Thyroid gland (tissue), 4 donors: Measurements from ENCODE around the gene WDR20.

Experiments used
- POLR2A ChIP-seq, 2 donors: fragments of 450-650 bp; IDR thresholded peaks; one replicate each; pipeline ENCODE4 v1.6.1; 2017; ENCODE audit warnings: antibody characterized with exemption in 2 of 2, mild to moderate bottlenecking in 2 of 2, moderate library complexity in 1 of 2
- TF ChIP-seq, protein P1 (sequence below), 6 experiments: fragments of 200-600 bp in 3 of 6; fragments of 450-650 bp in 3 of 6; sonication (generic) in 3 of 6; IDR thresholded peaks; one replicate each; pipeline ENCODE4 v1.5.1; 2016 to 2019; ENCODE audit warnings: antibody characterized with exemption in 6 of 6, mild to moderate bottlenecking in 2 of 6, inconsistent platforms in 1 of 6, moderate library complexity in 1 of 6

DNA sequence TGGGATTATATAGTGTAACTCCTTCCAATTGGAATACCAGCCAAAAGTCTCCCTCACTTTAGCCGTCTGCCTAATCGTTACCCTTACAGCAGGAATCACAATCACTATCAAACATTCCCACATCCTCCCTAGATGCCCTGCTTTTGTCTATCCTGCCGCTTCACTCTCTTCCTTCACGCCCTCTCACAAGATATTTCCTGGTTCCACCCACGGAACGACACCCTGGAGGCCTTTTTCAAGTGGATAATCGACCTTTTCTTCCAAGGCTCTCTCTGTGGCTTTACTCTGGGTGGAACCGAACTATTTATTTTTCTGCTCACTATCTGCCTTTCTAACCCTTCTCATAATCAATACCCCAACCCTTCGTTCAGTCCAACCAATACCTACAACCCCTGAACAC is 106.4 kb downstream of the WDR20 start:
- TF ChIP-seq, protein P1, sequence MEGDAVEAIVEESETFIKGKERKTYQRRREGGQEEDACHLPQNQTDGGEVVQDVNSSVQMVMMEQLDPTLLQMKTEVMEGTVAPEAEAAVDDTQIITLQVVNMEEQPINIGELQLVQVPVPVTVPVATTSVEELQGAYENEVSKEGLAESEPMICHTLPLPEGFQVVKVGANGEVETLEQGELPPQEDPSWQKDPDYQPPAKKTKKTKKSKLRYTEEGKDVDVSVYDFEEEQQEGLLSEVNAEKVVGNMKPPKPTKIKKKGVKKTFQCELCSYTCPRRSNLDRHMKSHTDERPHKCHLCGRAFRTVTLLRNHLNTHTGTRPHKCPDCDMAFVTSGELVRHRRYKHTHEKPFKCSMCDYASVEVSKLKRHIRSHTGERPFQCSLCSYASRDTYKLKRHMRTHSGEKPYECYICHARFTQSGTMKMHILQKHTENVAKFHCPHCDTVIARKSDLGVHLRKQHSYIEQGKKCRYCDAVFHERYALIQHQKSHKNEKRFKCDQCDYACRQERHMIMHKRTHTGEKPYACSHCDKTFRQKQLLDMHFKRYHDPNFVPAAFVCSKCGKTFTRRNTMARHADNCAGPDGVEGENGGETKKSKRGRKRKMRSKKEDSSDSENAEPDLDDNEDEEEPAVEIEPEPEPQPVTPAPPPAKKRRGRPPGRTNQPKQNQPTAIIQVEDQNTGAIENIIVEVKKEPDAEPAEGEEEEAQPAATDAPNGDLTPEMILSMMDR (IDR thresholded peaks at IDR 0.05), result no peak
- TF ChIP-seq POLR2A (IDR thresholded peaks at IDR 0.05), result no peak
